Neural progenitor cell (in vitro differentiated cells): Measurements from ENCODE around the gene SMURF1.

Source experiments
- CTCF ChIP-seq: fragments of 200-600 bp; sonication (generic); IDR thresholded peaks from 2 replicates; pipeline ENCODE4 v1.5.1; 2017; ENCODE audit warnings: antibody characterized with exemption, mild to moderate bottlenecking
- EZH2 ChIP-seq: fragments of 200-600 bp; sonication (generic); IDR thresholded peaks from 2 replicates; pipeline ENCODE4 v1.6.1; 2017; ENCODE audit warnings: antibody characterized with exemption, mild to moderate bottlenecking, moderate library complexity
- EZH2phosphoT487 ChIP-seq: fragments of 200-600 bp; sonication (generic); IDR thresholded peaks from 2 replicates; pipeline ENCODE4 v1.6.1; 2017; ENCODE audit warnings: antibody characterized with exemption

GRCh38 chr7:99010281-99010680 lies 133.6 kb downstream of the SMURF1 start:
- TF ChIP-seq CTCF (no peak), EZH2 (no peak), EZH2phosphoT487 (no peak)
